Raji (cell line): ENCODE results near the gene EXOC8.

Experiments
- POLR2A ChIP-seq: IDR thresholded peaks from 2 replicates; pipeline ENCODE4 v1.6.1; 2011; ENCODE audit warnings: low read depth, low read length, control low read depth; ENCODE audit not compliant: insufficient read depth

The EXOC8 gene

GRCh38 chr1:231329483-231329882, 8.2 kb downstream of the EXOC8 start:
- TF ChIP-seq POLR2A: no peak

- no peak for TF ChIP-seq POLR2A
Measured at GRCh38 chr1:231327617-231328016, 10.0 kb downstream of the EXOC8 start.

- TF ChIP-seq POLR2A: no peak
Measured at GRCh38 chr1:231326248-231326647, 11.4 kb downstream of the EXOC8 start.

GRCh38 chr1:231324660-231325059, 13.0 kb downstream of the EXOC8 start:
- no peak for TF ChIP-seq POLR2A

- TF ChIP-seq POLR2A: no peak
Measured at GRCh38 chr1:231322880-231323530, 14.6 kb downstream of the EXOC8 start.

GRCh38 chr1:231319080-231319479, 18.6 kb downstream of the EXOC8 start:
- TF ChIP-seq POLR2A: no peak

GRCh38 chr1:231318568-231318967, 19.1 kb downstream of the EXOC8 start:
- no peak for TF ChIP-seq POLR2A

GRCh38 chr1:231318015-231318355, 19.7 kb downstream of the EXOC8 start:
- no peak for TF ChIP-seq POLR2A

- no peak for TF ChIP-seq POLR2A
Measured at GRCh38 chr1:231317306-231318014, 20.2 kb downstream of the EXOC8 start.

- TF ChIP-seq POLR2A: no peak
Measured at GRCh38 chr1:231315887-231316286, 21.8 kb downstream of the EXOC8 start.

GRCh38 chr1:231313661-231314060, 24.0 kb downstream of the EXOC8 start:
- TF ChIP-seq POLR2A: no peak

- no peak for TF ChIP-seq POLR2A
Measured at GRCh38 chr1:231312432-231312788, 25.2 kb downstream of the EXOC8 start.

GRCh38 chr1:231311720-231312431, 25.8 kb downstream of the EXOC8 start:
- TF ChIP-seq POLR2A: no peak

- TF ChIP-seq POLR2A: no peak
Measured at GRCh38 chr1:231310391-231310934, 27.2 kb downstream of the EXOC8 start.

- TF ChIP-seq POLR2A: no peak
Measured at GRCh38 chr1:231301990-231302389, 35.7 kb downstream of the EXOC8 start.

GRCh38 chr1:231295938-231296337, 41.7 kb downstream of the EXOC8 start:
- TF ChIP-seq POLR2A: no peak
